ENCODE measurements around the gene MSGN1.

Gene MSGN1

DNA sequence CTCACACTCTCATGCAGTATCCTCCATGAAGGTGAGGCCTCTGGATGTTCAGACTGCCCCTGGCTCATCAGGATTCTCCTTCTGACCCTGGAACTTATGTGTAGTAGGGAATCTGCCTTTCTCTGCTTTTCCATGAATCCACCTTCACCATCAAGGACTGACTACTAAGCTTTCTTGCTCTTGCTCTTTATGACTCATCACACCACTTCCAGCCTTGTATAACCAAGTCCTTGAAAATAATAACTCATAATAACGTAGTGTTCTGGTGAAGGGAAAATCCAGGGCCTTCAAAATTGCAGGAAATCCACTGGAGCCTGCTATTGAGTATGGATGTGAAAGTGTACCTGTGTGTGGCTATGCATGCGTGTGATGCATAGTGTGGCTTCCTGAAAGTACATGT, 50.9 kb downstream of the MSGN1 start:
- no peak for DNase-seq (ENCODE audit: low spot score)
- TF ChIP-seq, protein P1, sequence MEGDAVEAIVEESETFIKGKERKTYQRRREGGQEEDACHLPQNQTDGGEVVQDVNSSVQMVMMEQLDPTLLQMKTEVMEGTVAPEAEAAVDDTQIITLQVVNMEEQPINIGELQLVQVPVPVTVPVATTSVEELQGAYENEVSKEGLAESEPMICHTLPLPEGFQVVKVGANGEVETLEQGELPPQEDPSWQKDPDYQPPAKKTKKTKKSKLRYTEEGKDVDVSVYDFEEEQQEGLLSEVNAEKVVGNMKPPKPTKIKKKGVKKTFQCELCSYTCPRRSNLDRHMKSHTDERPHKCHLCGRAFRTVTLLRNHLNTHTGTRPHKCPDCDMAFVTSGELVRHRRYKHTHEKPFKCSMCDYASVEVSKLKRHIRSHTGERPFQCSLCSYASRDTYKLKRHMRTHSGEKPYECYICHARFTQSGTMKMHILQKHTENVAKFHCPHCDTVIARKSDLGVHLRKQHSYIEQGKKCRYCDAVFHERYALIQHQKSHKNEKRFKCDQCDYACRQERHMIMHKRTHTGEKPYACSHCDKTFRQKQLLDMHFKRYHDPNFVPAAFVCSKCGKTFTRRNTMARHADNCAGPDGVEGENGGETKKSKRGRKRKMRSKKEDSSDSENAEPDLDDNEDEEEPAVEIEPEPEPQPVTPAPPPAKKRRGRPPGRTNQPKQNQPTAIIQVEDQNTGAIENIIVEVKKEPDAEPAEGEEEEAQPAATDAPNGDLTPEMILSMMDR (IDR thresholded peaks at IDR 0.05; ENCODE audit: extremely low read depth, insufficient read depth, missing control alignments), result no peak
- in situ Hi-C loops (cut with MboI; ENCODE audit: low pct_unique_long_range_greater_than_20kb, low sequenced_read_pairs, unreplicated experiment), result loop anchor here (25.0 kb wide), 1 partner anchor 295 kb away; no protein-coding TSS in a partner anchor
